GM18499 (cell line): ENCODE data around the gene CRYZ.
A peak's percentile ranks its signal among the peaks of the same experiment; 100 is the strongest.
"Not testable (repeated sequence)": the region's sequence is repeated elsewhere in the genome, so short reads cannot be mapped to it uniquely, and the experiment has no call there.

Source experiments
- ATAC-seq: cut with Tn5 transposase; IDR thresholded peaks from one replicate; pipeline ENCODE4 v1.9.1; 2021; ENCODE audit warnings: moderate number of reproducible peaks; ENCODE audit not compliant: insufficient read depth, unreplicated experiment

Gene CRYZ

GRCh38 chr1:74732960-74733603 is at the start of gene CRYZ, which contains the start of gene TYW3:
Gene CRYZ (minus strand): TSS chr1:74733050. CDS start chr1:74724821, 8,229 bp downstream.
Gene TYW3 (plus strand): TSS chr1:74733152. CDS start chr1:74733245, 93 bp downstream.
- ATAC-seq: peak; percentile 66

- ATAC-seq: no peak
Measured at GRCh38 chr1:74780594-74780993, 47.7 kb upstream of the CRYZ start.

- ATAC-seq: no peak
Measured at GRCh38 chr1:74779750-74780149, 46.9 kb upstream of the CRYZ start.

- ATAC-seq: no peak
Measured at GRCh38 chr1:74777525-74777924, 44.7 kb upstream of the CRYZ start.

- ATAC-seq: no peak
Measured at GRCh38 chr1:74775735-74776134, 42.9 kb upstream of the CRYZ start.

- ATAC-seq: no peak
Measured at GRCh38 chr1:74773582-74773981, 40.7 kb upstream of the CRYZ start.

GRCh38 chr1:74772945-74773344 is 40.1 kb upstream of the CRYZ start:
- no peak for ATAC-seq

GRCh38 chr1:74771913-74772515 is 39.2 kb upstream of the CRYZ start:
- peak; percentile 59 for ATAC-seq

GRCh38 chr1:74767490-74767889 is 34.6 kb upstream of the CRYZ start:
- ATAC-seq: no peak

GRCh38 chr1:74766579-74766978 is 33.7 kb upstream of the CRYZ start:
- no peak for ATAC-seq

- ATAC-seq: no peak
Measured at GRCh38 chr1:74763807-74764206, 31.0 kb upstream of the CRYZ start.

GRCh38 chr1:74756650-74757049 is 23.8 kb upstream of the CRYZ start:
- not testable (repeated sequence) for ATAC-seq

- no peak for ATAC-seq
Measured at GRCh38 chr1:74755475-74755874, 22.6 kb upstream of the CRYZ start.

GRCh38 chr1:74753104-74753503 is 20.3 kb upstream of the CRYZ start:
- ATAC-seq: no peak

GRCh38 chr1:74748960-74749359 is 16.1 kb upstream of the CRYZ start:
- no peak for ATAC-seq

- ATAC-seq: not testable (repeated sequence)
Measured at GRCh38 chr1:74745247-74745646, 12.4 kb upstream of the CRYZ start.

GRCh38 chr1:74740307-74740980 is 7.6 kb upstream of the CRYZ start:
- ATAC-seq: not testable (repeated sequence)

- ATAC-seq: no peak
Measured at GRCh38 chr1:74737333-74737732, 4.5 kb upstream of the CRYZ start.

- peak; percentile 34 for ATAC-seq
Measured at GRCh38 chr1:74733604-74734484, 994 bp upstream of the CRYZ start.
